NOMO-1 (cell line): ENCODE measurements around the gene CLVS2.

Experiments
- DNase-seq, 2 experiments: peaks; one replicate each; lab custom pipeline; 2025; ENCODE audit not compliant: unreplicated experiment in 2 of 2; lab: John Stamatoyannopoulos, UW

Gene CLVS2

DNA sequence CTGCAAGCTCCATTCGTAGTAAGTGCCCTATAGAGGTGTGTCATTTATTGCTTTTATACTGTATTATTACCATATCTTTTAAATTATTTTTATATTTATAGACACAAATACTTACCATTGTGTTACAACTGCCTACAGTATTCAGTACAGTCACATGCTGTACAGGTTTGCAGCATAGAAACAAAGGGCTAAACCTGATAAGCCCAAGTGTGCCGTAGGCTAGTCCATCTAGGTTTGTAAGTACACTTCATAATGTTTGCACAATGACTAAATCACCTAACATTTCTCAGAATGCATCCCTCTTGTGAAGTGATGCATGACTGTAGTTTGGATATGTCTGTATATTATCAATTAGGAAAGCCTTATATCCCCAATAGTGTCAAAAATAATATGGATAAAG lies 122.8 kb downstream of the CLVS2 start:
- DNase-seq = no peak
